Ovary (tissue), 3 donors: ENCODE results near the gene NBDY.

Experiments
- CTCF ChIP-seq, 3 donors: fragments of 450-650 bp in 2 of 3; fragments of 200-600 bp in 1 of 3; IDR thresholded peaks; one replicate each; pipeline versions ENCODE4 v1.5.1 to v1.8.0; 2016 to 2022; ENCODE audit warnings: antibody characterized with exemption in 3 of 3, mild to moderate bottlenecking in 1 of 3
- POLR2A ChIP-seq: fragments of 450-650 bp; IDR thresholded peaks from one replicate; pipeline ENCODE4 v1.6.1; 2017; ENCODE audit warnings: antibody characterized with exemption, mild to moderate bottlenecking, moderate library complexity
- donor health status: DM: no; HTN: no; CAD: no.

- TF ChIP-seq CTCF (IDR thresholded peaks at IDR 0.05) (no peak), POLR2A (no peak)
These were observed 28.3 kb downstream of the NBDY start for GRCh38 chrX:56757327-56757726.
